Measurements from ENCODE around the gene CEP85. TPM values are rescaled to one million over a fixed set of nuclear protein-coding genes. Genes with fewer than 3 reads are reported as not detected.

The CEP85 gene
- total RNA-seq, 1 donor from 2014 or later = 10.5 TPM

DNA sequence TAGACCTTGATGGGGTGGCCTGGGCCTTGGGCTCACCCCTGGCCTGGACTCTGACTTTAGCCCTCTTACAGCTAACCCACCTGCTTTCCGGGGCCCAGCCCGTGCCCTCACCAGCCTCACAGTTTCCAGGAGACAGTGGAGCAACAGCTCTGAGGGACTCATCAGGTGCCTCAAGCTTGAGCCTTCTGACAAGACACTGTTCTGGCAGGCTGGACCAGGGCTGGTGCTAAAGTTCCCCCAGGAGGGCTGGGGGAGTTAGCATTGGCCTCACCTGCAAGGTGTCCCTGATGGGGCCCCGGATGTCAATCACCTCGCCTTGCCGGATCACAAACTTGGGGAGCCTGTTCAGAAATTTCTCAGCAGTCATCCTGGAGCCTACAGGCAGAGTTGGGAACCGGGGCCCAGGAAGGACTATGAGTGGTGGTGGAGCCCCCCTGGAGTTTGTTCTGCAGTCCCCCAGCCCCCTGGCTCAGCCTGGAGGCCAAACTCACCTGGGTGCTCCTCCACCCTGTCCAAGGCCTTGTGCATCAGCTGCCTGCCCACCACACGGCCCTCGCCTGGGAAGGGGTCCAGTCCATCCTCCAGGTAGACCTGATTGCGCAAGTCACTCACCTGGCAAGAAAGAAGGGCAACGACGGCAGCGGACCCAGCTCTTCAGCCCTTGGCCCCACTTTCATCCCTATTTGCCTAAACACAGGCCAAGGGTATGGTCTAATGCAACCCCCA, 50.0 kb downstream of the CEP85 start:
- no peaks in the 10 kb centered on the region for H3K27me3 Mint-ChIP-seq (ENCODE audit: low read depth, unreplicated experiment)
- H3K27ac ChIP-seq (ENCODE audit: low read depth, low read length) = peak overlapping the region; percentile 74
- TF ChIP-seq EZH2 (IDR thresholded peaks at IDR 0.05; ENCODE audit: insufficient read depth, low read length) = no peak
- no peak for TF ChIP-seq CTCF (IDR thresholded peaks at IDR 0.05; ENCODE audit: insufficient read depth, low read depth, low read length)
- no peaks in the 10 kb centered on the region for H3K9me3 ChIP-seq (ENCODE audit: insufficient read depth, low read depth, low read length)
- peak overlapping the region; percentile 97 for H3K4me2 ChIP-seq (ENCODE audit: low read length)
- H2AFZ ChIP-seq (ENCODE audit: low read depth, low read length) = no peak overlapping the region
- H4K20me1 ChIP-seq (ENCODE audit: insufficient read depth, low read length) = peaks cover 46% of the 10 kb centered on the region
- peaks cover 11% of the 10 kb centered on the region for H3K36me3 Mint-ChIP-seq (ENCODE audit: low read depth, unreplicated experiment)
- H3K4me1 Mint-ChIP-seq (ENCODE audit: low read depth, unreplicated experiment) = peaks cover 48% of the 10 kb centered on the region
- H3K27me3 ChIP-seq (ENCODE audit: insufficient read depth, low read length) = no peaks in the 10 kb centered on the region
- FAIRE-seq (no peak), DNase-seq (ENCODE audit: low read depth) (no peak)
- H3K4me1 ChIP-seq (ENCODE audit: insufficient read depth, low read length) = peaks cover 51% of the 10 kb centered on the region
- H3K79me2 ChIP-seq (ENCODE audit: insufficient read depth, low read length) = peaks cover 48% of the 10 kb centered on the region
- peaks cover 5% of the 10 kb centered on the region for H3K36me3 ChIP-seq (ENCODE audit: insufficient read depth, low read length)
- no peaks in the 10 kb centered on the region for H3K9me3 Mint-ChIP-seq (ENCODE audit: unreplicated experiment)
- no peak overlapping the region for H3K4me3 Mint-ChIP-seq (ENCODE audit: unreplicated experiment)
- peak overlapping the region; percentile 84 for H3K27ac Mint-ChIP-seq (ENCODE audit: unreplicated experiment)
- no peak overlapping the region for H3K4me3 ChIP-seq (ENCODE audit: insufficient read depth, low read depth, low read length)
- H3K9ac ChIP-seq (ENCODE audit: low read length) = peak overlapping the region; percentile 36

DNA sequence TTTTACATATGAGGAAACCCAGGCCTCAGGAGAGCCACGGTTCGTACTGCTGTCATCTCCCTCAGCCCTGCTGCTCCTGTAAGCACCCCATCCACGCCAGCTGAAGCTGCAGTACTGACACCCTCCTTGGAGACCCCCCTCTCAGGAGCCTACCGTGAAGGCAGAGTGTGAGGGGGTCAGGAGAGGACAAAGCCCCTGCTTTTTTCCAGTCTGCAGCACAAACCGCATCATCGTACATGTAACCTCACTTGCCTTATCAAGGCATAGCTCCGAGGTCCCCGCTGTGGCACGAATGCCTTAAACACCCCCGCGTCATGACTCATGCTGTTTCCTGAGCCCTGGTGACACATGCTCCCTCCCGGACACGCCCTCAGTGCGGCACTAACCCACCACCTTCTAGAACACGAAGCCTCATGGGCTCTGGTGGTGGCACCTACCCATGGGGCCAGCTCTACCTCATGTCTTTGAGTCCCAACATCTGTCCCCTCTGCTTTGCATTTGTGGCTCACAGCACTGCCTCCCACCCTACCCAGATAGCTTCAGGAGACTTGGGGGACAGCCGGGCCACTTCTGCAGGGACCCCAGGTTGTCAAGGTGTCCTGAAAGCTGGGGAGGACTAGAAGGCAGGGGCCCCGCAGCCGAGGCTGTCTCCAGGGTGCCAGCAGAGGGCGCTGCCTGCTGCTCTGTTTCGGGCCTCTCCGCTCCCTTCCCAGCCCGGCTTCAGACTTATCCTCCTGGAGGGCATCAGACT, 50.8 kb downstream of the CEP85 start:
- Mint-ChIP-seq H3K4me1 (ENCODE audit: low read depth, unreplicated experiment) (peaks cover 44% of the 10 kb centered on the region), H3K4me3 (ENCODE audit: unreplicated experiment) (peak overlapping the region; percentile 63), H3K27ac (ENCODE audit: unreplicated experiment) (peak overlapping the region; percentile 84), H3K36me3 (ENCODE audit: low read depth, unreplicated experiment) (peaks cover 11% of the 10 kb centered on the region), H3K27me3 (ENCODE audit: low read depth, unreplicated experiment) (no peaks in the 10 kb centered on the region), H3K9me3 (ENCODE audit: unreplicated experiment) (no peaks in the 10 kb centered on the region)
- peak overlapping the region; percentile 97 for H3K4me2 ChIP-seq (ENCODE audit: low read length)
- H2AFZ ChIP-seq (ENCODE audit: low read depth, low read length) = no peak overlapping the region
- H3K4me3 ChIP-seq (ENCODE audit: insufficient read depth, low read depth, low read length) = no peak overlapping the region
- peak overlapping the region; percentile 74 for H3K27ac ChIP-seq (ENCODE audit: low read depth, low read length)
- no peaks in the 10 kb centered on the region for H3K9me3 ChIP-seq (ENCODE audit: insufficient read depth, low read depth, low read length)
- peak; percentile 87 for FAIRE-seq
- H3K4me1 ChIP-seq (ENCODE audit: insufficient read depth, low read length) = peaks cover 45% of the 10 kb centered on the region
- DNase-seq (ENCODE audit: low read depth) = peak; percentile 94
- H3K36me3 ChIP-seq (ENCODE audit: insufficient read depth, low read length) = peaks cover 5% of the 10 kb centered on the region
- H3K9ac ChIP-seq (ENCODE audit: low read length) = peak overlapping the region; percentile 36
- H3K79me2 ChIP-seq (ENCODE audit: insufficient read depth, low read length) = peaks cover 41% of the 10 kb centered on the region
- H3K27me3 ChIP-seq (ENCODE audit: insufficient read depth, low read length) = no peaks in the 10 kb centered on the region
- H4K20me1 ChIP-seq (ENCODE audit: insufficient read depth, low read length) = peaks cover 46% of the 10 kb centered on the region
- TF ChIP-seq CTCF (IDR thresholded peaks at IDR 0.05; ENCODE audit: insufficient read depth, low read depth, low read length) (peak; percentile 40), EZH2 (IDR thresholded peaks at IDR 0.05; ENCODE audit: insufficient read depth, low read length) (no peak)
